Measurements from ENCODE around the gene ASS1. TPM values are rescaled to one million over a fixed set of nuclear protein-coding genes. Genes with fewer than 3 reads are reported as not detected.

The ASS1 gene
- total and polyA plus RNA-seq, 2 of the 13 experiments (the other 11 are each of a cell fraction or from before 2014, with no cell fraction given), result 77.6 to 122 TPM

- peak; percentile 34; the same call in 1 of the 2 replicates for TF ChIP-seq IRF9 (CRISPR knock-in tag; IDR thresholded peaks at IDR 0.05; ENCODE audit: borderline replicate concordance)
- TF ChIP-seq, protein P1, sequence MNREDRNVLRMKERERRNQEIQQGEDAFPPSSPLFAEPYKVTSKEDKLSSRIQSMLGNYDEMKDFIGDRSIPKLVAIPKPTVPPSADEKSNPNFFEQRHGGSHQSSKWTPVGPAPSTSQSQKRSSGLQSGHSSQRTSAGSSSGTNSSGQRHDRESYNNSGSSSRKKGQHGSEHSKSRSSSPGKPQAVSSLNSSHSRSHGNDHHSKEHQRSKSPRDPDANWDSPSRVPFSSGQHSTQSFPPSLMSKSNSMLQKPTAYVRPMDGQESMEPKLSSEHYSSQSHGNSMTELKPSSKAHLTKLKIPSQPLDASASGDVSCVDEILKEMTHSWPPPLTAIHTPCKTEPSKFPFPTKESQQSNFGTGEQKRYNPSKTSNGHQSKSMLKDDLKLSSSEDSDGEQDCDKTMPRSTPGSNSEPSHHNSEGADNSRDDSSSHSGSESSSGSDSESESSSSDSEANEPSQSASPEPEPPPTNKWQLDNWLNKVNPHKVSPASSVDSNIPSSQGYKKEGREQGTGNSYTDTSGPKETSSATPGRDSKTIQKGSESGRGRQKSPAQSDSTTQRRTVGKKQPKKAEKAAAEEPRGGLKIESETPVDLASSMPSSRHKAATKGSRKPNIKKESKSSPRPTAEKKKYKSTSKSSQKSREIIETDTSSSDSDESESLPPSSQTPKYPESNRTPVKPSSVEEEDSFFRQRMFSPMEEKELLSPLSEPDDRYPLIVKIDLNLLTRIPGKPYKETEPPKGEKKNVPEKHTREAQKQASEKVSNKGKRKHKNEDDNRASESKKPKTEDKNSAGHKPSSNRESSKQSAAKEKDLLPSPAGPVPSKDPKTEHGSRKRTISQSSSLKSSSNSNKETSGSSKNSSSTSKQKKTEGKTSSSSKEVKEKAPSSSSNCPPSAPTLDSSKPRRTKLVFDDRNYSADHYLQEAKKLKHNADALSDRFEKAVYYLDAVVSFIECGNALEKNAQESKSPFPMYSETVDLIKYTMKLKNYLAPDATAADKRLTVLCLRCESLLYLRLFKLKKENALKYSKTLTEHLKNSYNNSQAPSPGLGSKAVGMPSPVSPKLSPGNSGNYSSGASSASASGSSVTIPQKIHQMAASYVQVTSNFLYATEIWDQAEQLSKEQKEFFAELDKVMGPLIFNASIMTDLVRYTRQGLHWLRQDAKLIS (CRISPR knock-in tag; IDR thresholded peaks at IDR 0.05), result no peak
- TF ChIP-seq ISX (CRISPR knock-in tag; conservative IDR thresholded peaks at IDR 0.05), result no peak
- no peak for TF ChIP-seq ZSCAN21 (CRISPR knock-in tag; IDR thresholded peaks at IDR 0.05; ENCODE audit: borderline replicate concordance)
- TF ChIP-seq, protein P2, sequence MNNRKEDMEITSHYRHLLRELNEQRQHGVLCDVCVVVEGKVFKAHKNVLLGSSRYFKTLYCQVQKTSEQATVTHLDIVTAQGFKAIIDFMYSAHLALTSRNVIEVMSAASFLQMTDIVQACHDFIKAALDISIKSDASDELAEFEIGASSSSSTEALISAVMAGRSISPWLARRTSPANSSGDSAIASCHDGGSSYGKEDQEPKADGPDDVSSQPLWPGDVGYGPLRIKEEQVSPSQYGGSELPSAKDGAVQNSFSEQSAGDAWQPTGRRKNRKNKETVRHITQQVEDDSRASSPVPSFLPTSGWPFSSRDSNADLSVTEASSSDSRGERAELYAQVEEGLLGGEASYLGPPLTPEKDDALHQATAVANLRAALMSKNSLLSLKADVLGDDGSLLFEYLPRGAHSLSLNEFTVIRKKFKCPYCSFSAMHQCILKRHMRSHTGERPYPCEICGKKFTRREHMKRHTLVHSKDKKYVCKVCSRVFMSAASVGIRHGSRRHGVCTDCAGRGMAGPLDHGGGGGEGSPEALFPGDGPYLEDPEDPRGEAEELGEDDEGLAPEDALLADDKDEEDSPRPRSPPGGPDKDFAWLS (CRISPR knock-in tag; IDR thresholded peaks at IDR 0.05; ENCODE audit: borderline replicate concordance), result no peak
- no peak for TF ChIP-seq ZNF20 (CRISPR knock-in tag; IDR thresholded peaks at IDR 0.05)
- peak; percentile 67 for TF ChIP-seq ZNF501 (CRISPR knock-in tag; IDR thresholded peaks at IDR 0.05)
- no peak for TF ChIP-seq ASH2L (IDR thresholded peaks at IDR 0.05; ENCODE audit: insufficient read length, low read depth, low read length)
- TF ChIP-seq GFI1 (CRISPR knock-in tag; IDR thresholded peaks at IDR 0.05; ENCODE audit: borderline replicate concordance), result no peak
- TF ChIP-seq ZBTB26 (CRISPR knock-in tag; IDR thresholded peaks at IDR 0.05; ENCODE audit: borderline replicate concordance), result no peak
- TF ChIP-seq POGZ (CRISPR knock-in tag; IDR thresholded peaks at IDR 0.05), result 0 out of 2 replicates have a peak, but pooled peaks have one; percentile 20
- no peak for TF ChIP-seq ATF4 (CRISPR knock-in tag; IDR thresholded peaks at IDR 0.05)
- TF ChIP-seq DZIP1 (CRISPR knock-in tag; IDR thresholded peaks at IDR 0.05), result no peak
- no peak for TF ChIP-seq TOE1 (CRISPR knock-in tag; IDR thresholded peaks at IDR 0.05)
- TF ChIP-seq KDM2A (CRISPR knock-in tag; IDR thresholded peaks at IDR 0.05; ENCODE audit: borderline replicate concordance, low read depth), result peak; percentile 66; the same call in 1 of the 2 replicates
- 0 out of 2 replicates have a peak, but pooled peaks have one; percentile 57 for TF ChIP-seq ZBTB7A (CRISPR knock-in tag; IDR thresholded peaks at IDR 0.05)
- no peak for TF ChIP-seq NFRKB (IDR thresholded peaks at IDR 0.05)
- TF ChIP-seq ZFP37 (CRISPR knock-in tag; IDR thresholded peaks at IDR 0.05; ENCODE audit: borderline replicate concordance), result no peak
Observed at GRCh38 chr9:130461218-130461630, 16.5 kb downstream of the ASS1 start (continued).

All from HepG2 (cell line).